NB4 (cell line): ENCODE data around the gene GSK3B.

Source experiments
- CTCF ChIP-seq: IDR thresholded peaks from one replicate; pipeline ENCODE4 v1.5.1; 2012; ENCODE audit warnings: low read depth, low read length
- MAX ChIP-seq: IDR thresholded peaks from 2 replicates; pipeline ENCODE4 v1.6.1; 2011; ENCODE audit warnings: low read depth, low read length

- TF ChIP-seq CTCF = no peak
- no peak for TF ChIP-seq MAX
These were observed 53.4 kb downstream of the GSK3B start for GRCh38 chr3:120040813-120041377.
